Measurements from ENCODE around the gene SMCO4.
A peak's percentile ranks its signal among the peaks of the same experiment; 100 is the strongest.
"Not testable (repeated sequence)": the region's sequence is repeated elsewhere in the genome, so short reads cannot be mapped to it uniquely, and the experiment has no call there.

The SMCO4 gene, protein sequence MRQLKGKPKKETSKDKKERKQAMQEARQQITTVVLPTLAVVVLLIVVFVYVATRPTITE

DNA sequence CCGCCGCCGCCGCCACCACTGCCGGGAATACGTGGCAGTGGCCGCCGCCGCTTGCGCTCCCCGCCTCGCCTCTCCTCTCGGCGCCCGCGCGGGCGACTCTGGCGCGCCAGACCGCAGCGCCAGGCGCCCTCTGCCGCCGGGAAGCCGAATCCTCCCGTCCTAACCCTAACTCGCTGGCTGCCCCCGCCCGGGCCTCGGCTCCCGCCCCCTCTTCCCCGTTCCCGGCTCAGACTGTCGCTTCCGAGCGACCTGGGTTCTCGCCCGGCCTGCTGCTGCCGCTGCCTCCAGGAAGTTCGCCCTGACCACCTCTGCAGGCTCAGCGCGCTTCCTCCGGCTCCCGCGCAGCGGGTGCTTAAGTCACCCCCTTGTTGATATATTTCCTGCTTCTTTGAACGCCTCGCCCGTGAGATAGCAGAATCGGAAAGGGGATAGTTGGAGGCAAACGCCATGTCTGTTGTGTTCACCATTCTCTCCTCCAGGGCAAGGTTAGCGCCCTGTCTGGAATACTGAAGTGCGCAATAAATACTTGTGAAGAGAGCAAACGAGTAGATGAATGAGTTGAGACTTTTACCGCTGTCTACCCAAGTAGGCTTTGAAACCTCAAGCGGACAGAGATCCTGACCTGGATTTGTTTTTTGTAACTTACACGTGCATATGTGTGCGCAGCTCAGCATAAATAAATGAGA is at the start of gene SMCO4:
Gene SMCO4, minus strand, starts transcription at position 100 of the 686 bp plus-strand sequence. CDS start 64,202 bp downstream, outside the sequence.
- DNase-seq (ENCODE audit: low read depth in 2 of 3, low spot score in 2 of 3): peak; percentile 25 to 49 (median 49)

DNA sequence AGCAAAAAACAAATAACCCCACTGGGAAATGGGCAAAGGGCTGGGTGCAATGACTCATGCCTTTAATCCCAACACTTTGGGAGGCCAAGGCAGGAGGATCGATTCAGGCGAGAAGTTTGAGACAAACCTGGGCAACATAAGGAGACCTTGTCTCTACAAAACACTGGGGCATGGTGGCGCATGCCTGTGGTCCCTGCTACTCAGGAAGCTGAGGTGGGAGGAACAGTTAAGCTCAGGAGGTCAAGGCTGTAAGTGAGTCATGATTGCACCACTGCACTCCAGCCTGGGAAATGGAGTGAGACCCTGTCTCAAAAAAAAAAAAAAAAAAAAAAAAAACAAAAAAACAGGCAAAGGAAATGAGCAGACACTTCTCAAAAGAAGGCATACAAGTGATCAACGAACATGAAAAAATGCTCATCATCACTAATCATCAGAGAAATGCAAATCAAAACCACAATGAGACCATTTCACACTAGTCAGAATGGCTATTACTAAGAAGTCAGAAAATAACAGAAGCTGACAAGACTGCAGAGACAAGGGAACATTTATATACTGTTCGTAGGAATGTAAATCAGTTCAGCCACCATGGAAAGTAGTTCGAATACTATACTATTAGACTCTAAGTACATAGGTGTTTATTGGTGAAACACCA is 48.2 kb upstream of the SMCO4 start:
- DNase-seq (ENCODE audit: low read depth in 2 of 3, low spot score in 2 of 3): no peak

DNA sequence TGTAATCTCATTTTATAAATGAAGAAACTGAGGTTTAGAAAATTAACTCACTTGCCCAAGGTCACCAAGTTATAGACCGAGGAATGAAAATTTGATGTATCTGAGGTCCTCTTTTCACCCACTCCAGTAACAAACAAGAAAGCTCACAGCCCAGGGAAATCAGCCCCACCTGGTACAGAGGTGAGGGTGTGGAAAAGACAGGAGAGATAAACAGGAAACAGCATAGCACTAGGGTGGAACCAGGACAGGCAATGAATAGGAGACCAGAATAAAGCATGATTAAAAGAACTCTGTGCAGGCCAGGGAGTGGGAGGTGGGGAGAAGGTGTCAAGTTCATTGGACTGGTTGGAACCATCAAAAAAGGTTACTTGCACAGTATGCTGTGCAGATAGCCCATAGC is 46.2 kb upstream of the SMCO4 start:
- DNase-seq (ENCODE audit: low read depth in 2 of 3, low spot score in 2 of 3): no peak

DNA sequence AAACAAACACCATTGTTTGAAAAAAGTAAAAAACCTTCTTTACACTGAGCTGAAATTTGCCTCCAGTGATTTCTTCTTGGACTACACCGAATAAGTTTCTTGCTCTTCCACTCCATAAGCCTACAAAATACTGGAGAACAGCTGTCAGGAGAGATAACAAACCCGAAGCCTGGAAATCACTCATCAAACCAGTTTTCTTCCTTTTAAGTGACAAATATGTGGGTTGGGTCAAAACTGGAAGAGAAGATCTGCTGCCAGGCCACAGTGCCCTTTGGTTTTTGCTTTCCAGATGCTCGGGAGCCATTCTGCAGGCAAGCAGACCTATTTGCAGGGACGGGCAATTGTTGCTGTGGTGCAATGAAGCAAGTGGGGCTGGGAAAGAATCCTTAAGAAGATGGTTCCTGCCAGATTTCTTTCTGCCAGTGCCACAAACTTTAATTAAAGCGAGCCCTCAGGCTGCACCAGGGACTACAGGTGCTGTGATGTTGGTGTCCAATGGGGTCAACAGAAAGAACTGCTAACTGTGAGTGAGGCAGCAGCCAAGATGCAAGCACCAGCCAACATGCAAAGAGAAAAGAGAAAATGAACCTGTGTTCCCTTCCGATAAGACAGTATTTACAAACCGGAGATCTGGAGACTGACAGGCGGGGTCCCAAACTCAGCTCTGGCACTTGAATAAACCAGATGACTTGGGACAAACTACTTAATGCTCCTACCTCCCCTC is 44.8 kb upstream of the SMCO4 start:
- no peak for DNase-seq (ENCODE audit: low read depth in 2 of 3, low spot score in 2 of 3)

DNA sequence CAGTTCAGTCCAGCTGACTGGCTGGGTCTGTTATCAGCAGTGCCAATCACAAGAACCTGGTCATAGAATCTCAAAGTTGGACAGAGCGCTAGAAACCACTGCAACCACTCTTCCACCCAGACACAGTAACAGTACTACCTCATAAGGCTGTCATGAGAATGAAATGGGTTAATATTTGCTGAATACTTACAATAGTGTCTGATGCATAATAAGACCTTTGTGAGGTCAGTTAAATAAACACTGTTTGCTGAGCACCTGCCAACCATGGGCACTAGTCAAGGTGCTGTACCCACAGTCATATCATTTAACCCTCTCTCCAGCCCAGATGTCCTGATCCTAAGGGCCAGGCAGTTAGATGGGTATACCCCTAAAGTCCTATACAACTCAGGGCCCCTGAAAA is 44.2 kb upstream of the SMCO4 start:
- not testable (repeated sequence) for DNase-seq (ENCODE audit: low read depth in 2 of 3, low spot score in 2 of 3)

DNA sequence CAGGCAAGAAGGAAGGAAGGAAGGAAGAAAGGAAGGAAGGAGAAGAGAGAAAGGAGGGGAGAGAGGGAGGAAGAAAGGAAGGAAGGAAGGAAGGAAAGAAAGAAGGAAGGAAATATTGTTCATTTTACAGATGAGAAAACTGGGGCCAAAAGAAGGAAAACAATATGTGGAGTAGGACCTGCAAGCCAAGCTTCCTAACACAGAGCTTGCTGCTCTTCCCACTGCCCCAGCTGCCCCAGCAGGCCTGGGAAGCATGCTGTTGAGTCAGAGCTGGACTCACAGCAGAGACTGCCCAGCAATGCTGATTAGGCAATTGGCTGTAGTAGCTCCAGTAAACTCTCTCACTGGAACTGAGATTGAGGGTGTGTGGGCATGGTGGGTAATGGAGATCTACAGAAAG is 42.6 kb upstream of the SMCO4 start:
- DNase-seq (ENCODE audit: low read depth in 2 of 3, low spot score in 2 of 3): no peak

DNA sequence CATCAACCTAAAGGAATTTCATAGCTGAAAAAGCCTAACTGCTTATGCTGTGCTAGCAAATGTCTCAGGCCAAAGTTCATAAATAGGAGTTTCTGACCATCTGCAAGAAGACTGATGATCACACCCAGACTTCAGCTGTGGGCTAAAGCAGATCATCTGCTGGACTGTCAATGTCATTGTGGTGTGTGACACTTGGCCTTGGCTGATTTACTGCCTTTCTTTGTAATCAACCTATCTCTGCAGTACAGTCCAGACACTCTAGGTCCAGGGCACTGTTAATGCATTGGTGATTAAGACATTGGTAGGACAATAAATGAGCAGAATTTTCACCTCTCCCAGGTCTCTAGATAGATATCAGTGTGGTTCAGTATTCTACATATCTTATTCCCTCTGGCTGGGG is 40.3 kb upstream of the SMCO4 start:
- DNase-seq (ENCODE audit: low read depth in 2 of 3, low spot score in 2 of 3): no peak

DNA sequence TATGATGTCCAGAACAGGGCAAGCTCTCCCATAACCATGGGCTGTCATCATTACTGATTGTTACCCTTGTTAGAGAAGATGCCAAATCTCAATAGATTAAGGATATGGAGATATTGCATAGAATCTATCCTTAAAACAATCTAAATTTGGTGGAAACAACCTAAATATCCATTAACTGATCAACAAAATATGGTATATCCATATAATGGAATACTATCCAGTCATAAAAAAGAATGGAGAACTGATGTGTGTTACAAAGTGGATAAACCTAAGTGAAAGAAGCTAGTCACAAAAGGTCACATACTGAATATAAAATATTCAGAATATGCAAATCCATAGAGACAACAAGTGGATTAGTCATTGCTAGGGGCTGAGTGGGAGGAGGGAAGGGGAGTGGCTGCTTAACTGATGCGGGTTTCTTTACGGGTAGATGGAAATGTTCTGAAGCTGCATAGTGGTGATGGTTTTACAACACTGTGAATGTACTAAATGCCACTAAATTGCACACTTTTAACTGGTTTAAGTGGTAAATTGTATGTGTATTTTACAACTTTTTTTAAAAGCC is 36.1 kb upstream of the SMCO4 start:
- no peak for DNase-seq (ENCODE audit: low read depth in 2 of 3, low spot score in 2 of 3)

DNA sequence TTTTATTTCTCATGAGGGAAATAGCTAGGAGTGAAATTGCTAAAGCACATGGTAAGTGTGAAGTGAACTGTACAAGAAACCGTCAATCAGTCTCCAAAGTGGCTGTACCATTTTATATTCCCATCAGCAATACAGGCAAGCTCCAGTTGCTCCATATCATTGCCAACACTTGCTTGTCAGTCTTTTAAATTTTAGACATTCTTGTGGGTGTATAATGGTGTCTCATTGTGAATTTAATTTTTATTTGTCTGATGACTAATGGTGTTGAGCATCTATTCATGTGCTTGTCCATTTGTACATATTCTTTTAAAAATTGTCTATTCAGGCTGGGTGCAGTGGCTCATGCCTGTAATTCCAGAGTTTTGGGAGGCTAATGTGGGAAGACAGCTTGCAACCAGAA is 34.1 kb upstream of the SMCO4 start:
- DNase-seq (ENCODE audit: low read depth in 2 of 3, low spot score in 2 of 3): no peak

DNA sequence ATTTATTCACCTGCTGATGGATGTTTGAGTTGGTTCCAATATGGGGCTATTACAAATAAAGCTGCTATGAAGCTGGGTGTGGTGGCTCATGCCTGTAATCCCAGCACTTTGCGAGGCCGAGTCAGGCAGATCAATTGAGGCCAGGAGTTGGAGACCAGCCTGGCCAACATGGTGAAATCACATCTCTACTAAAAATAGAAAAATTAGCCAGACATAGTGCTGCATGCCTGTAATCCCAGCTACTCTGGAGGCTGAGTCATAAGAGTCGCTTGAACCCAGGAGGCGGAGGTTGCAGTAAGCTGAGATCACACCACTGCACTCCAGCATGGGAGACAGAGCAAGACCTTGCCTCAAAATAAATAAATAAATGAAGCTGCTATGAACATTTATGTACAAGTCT is 33.7 kb upstream of the SMCO4 start:
- DNase-seq (ENCODE audit: low read depth in 2 of 3, low spot score in 2 of 3): not testable (repeated sequence)

DNA sequence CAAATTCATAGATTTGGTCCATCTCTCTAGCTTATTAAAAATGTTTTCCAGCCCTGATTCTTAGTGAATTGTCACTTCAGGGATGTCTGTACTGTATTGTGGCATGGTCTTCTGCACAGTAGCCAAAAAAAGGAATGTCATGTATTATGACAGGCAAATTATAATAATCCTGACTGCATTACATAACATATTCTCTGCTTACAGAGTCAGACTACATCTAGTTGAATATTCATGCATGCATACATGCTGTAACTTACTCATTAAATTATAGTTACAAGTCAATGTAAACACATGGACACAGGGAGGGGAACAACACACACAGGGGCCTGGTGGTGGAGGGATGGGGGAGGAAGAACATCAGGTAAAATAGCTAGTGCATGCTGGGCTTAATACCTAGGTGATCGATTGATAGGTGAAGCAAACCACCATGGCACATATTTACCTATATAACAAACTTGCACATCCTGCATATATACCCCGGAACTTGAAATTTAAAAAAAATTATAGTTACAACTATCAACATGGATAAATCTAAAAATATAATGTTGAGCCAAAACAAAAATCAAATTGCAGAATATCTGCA is 31.5 kb upstream of the SMCO4 start:
- no peak for DNase-seq (ENCODE audit: low read depth in 2 of 3, low spot score in 2 of 3)

DNA sequence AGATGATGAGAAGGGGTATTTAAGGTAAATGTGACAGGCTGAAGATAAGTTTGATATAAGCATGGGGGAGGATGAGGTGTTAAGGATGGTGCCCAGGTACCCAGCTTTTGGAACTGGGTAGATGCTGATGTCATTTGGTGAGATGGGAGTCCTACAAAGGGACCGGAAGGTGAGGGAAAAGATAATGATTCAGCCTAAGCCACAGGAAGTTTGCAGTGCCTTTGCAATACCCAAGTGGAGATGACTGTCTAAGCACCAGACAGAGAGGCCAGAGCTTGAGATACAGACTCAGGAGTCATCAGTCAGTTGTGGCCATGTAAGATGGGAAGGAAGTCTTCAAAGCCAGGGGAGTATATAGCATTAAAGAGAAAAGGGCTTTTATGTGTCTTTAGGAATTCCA is 30.0 kb upstream of the SMCO4 start:
- DNase-seq (ENCODE audit: low read depth in 2 of 3, low spot score in 2 of 3): no peak

DNA sequence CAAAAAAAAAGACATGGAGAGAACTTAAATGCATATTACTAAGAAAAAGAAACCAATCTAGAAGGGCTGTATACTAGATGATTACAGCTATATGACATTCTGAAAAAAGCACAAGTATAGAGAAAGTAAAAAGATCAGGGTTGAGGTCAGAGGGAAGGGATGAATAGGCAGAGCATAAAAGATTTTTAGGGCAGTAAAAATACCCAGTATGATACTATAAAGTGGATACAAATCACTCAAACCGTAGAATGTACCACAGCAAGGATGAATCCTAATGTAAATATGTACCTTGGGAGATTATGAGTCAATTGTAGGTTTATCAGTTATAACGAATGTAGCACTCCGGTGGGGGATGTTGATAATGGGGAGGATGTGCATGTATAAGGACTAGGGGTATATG is 29.4 kb upstream of the SMCO4 start:
- DNase-seq (ENCODE audit: low read depth in 2 of 3, low spot score in 2 of 3): no peak

DNA sequence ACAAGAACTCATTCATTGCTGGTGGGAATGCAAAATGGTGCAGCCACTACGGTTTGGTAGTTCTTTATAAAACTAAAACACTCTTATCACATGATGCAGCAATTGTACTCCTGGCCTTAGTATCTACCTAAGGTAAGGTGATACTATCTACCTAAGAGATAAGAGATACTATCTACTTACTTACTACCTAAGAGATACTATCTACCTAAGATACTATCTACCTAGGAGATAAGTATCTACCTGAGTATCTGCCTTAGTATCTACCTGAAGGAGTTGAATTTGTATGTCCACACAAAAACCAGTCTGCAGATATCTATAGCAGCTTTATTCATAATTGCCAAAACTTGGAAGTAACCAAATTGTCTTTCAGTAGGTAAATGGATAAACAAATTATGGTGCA is 29.0 kb upstream of the SMCO4 start:
- no peak for DNase-seq (ENCODE audit: low read depth in 2 of 3, low spot score in 2 of 3)

DNA sequence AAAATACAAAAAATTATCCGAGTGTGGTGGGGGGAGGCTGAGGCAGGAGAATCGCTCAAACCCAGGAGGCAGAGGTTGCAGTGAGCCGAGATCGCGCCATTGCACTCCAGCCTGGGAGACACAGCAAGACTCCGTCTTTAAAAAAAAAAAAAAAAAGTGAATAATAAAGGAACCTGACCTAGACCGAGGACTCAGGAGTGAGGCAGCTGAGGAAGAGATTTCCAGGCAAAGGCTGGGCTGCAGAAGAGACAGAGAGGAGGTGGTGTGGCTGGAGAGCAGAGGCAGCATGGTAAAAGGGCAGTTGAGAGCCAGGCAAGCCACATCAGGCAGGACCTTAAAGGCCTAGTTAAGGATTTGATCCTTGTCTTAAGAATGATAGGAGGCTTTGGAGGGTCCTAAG is 28.4 kb upstream of the SMCO4 start:
- DNase-seq (ENCODE audit: low read depth in 2 of 3, low spot score in 2 of 3): no peak

DNA sequence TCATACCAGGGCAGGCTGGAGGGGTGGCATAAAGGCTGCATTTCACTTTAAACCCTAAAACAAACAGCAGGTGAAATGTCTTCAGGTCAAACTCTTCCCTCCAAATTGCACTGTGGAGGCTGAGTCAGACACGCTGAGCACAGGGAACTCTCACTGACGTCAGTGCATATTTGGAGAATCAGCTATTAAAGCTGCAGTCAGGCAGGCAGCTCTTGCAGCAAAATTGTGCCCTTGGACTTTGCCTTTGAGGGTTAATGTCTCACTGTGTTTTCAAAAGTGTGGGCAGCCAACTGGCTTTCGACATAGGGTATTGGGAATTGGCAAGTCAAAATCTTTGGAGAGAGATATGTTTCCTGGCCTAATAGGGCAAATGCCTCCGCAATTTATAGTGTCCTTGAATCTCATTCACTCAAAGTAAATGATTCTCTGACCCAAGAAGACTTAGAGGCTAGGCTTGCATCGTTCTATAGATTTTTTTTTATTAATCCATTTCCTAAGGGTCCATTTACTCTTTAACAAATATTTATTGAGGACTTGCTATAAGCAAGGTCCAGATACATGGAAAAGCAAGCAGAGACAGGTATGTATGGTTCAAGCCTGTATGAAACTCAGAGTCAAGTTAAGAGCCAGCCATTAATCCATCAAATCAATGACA is 27.7 kb upstream of the SMCO4 start:
- DNase-seq (ENCODE audit: low read depth in 2 of 3, low spot score in 2 of 3): no peak

DNA sequence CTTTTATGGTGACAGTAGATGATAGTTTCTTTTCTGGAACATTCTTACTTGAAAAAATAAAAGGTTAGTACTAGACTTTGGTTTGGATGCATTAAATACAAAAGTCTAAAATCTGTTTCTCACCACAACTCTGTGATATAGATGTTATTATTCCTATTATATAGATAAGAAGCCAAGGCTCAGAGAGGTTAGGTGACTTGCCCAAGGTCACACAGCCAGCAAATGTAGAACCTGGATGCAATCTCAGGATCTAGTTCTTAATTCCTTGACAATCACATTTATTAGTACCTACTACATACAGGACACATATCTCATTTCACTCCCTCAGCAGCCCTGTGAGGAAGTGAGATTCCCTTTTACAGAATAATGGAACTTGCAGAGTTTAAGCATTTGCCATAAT is 26.3 kb upstream of the SMCO4 start:
- DNase-seq (ENCODE audit: low read depth in 2 of 3, low spot score in 2 of 3): no peak

DNA sequence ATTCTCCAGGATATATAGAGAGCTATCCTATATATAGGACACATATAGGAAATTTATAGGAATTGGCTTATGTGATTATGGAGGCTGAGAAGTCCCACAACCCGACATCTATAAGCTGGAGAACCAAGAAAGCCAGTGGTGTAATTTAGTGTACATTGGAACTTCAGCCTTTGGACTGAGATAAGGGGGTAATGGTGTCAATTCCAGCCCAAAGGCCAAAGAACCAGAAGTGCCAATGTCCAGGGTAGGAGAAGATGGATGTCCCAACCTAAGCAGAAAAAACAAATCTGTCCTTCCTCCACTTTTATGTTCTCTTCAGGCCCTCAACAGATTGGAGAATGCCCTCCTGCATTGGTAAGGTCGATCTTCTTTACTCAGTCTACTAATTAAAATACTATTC is 25.5 kb upstream of the SMCO4 start:
- no peak for DNase-seq (ENCODE audit: low read depth in 2 of 3, low spot score in 2 of 3)

DNA sequence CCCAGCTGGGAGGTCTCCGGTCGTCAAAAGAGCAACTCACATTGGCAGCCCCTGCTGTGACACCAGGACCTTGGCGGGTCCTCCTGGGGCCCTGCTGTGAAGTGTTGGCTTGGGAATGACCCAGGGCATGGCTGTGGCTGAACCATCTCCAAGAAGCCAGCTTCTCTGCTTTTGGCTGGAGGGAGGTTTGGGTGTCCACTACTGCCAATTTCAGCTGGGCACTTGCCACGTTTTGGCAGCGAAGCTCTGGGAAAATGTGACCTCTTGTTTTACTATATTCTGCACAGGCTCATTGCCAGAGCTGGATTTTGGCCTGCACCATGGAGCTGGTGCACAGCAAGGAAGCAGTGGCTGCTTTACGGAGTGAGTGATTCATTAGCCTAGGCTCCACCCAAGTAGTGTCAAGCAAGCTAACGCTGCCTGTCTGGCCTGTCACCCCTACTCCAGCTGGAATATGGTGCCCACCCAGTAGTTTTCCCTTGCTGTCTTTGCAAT is 24.3 kb upstream of the SMCO4 start:
- no peak for DNase-seq (ENCODE audit: low read depth in 2 of 3, low spot score in 2 of 3)

DNA sequence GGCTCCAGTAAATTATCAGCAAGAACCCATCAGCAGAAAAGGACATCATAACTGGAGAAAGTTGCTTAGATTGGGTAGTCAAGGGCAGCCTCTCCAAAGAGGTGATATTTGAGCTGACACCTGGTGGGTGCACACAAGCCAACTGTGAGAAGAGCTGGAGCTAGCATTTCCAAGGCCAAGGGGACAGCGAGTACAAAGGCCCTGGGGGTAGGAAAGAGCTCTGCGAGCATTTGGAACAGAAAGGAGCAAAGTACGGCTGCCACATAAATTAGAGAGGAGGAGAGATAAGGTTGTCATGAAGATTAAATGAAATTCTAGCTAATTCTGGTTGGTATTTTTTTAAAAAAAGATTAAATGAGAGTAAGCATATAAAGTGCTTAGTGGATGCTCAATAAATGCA is 21.7 kb upstream of the SMCO4 start:
- no peak for DNase-seq (ENCODE audit: low read depth in 2 of 3, low spot score in 2 of 3)

DNA sequence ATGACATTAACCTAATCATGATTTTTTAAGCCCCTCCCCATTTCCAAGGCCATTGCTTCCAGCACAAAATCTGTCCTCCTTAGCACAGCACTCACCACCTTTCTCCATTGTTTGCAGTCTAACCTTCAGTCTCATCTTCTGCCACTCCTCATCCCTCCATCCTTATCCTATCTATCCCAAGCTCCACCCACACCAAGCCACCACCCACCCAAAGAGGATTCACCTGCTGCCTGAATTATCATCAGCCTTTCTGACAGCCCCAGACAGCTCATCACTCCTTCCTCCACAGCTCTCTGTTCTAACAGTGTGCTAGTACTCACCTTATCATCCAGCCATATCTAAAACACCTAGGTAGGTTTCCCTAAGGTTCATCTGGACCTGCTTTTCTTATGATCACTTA is 20.7 kb upstream of the SMCO4 start:
- no peak for DNase-seq (ENCODE audit: low read depth in 2 of 3, low spot score in 2 of 3)

Data from activated CD8-positive, alpha-beta memory T cell treated with anti-CD3 and anti-CD28 coated beads for 48 hours (primary cell).